GM19468 (cell line): ENCODE data around the gene EHD1.
"Not testable (repeated sequence)": the region's sequence is repeated elsewhere in the genome, so short reads cannot be mapped to it uniquely, and the experiment has no call there.

Experiments
- ATAC-seq: cut with Tn5 transposase; IDR thresholded peaks from one replicate; pipeline ENCODE4 v1.9.1; 2021; ENCODE audit warnings: mild to moderate bottlenecking, moderate library complexity, moderate number of reproducible peaks; ENCODE audit not compliant: unreplicated experiment; ENCODE audit errors: extremely low read depth

Gene EHD1

GRCh38 chr11:64846998-64847666, 31.3 kb downstream of the EHD1 start:
- ATAC-seq: no peak

- ATAC-seq: not testable (repeated sequence)
Measured at GRCh38 chr11:64845776-64846129, 32.7 kb downstream of the EHD1 start.

GRCh38 chr11:64845129-64845775, 33.2 kb downstream of the EHD1 start:
- ATAC-seq: no peak

- no peak for ATAC-seq
Measured at GRCh38 chr11:64844330-64845128, 33.9 kb downstream of the EHD1 start, which contains the start of gene CDC42BPG. TSS of gene CDC42BPG (minus strand) at chr11:64844653. CDS start at chr11:64844569, 84 bp downstream.

GRCh38 chr11:64843686-64844329, 34.6 kb downstream of the EHD1 start:
- ATAC-seq: no peak

- no peak for ATAC-seq
Measured at GRCh38 chr11:64842851-64843685, 35.4 kb downstream of the EHD1 start.

- no peak for ATAC-seq
Measured at GRCh38 chr11:64842366-64842759, 36.1 kb downstream of the EHD1 start.

GRCh38 chr11:64841592-64842365, 36.6 kb downstream of the EHD1 start:
- no peak for ATAC-seq

GRCh38 chr11:64839887-64840782, 38.3 kb downstream of the EHD1 start:
- no peak for ATAC-seq

- ATAC-seq: no peak
Measured at GRCh38 chr11:64839335-64839734, 39.1 kb downstream of the EHD1 start.

GRCh38 chr11:64838600-64839334, 39.7 kb downstream of the EHD1 start:
- no peak for ATAC-seq

- no peak for ATAC-seq
Measured at GRCh38 chr11:64837887-64838351, 40.5 kb downstream of the EHD1 start.

- ATAC-seq: no peak
Measured at GRCh38 chr11:64836448-64837072, 41.9 kb downstream of the EHD1 start.

GRCh38 chr11:64835616-64836447, 42.6 kb downstream of the EHD1 start:
- ATAC-seq: no peak

GRCh38 chr11:64834723-64835615, 43.5 kb downstream of the EHD1 start:
- no peak for ATAC-seq
